ENCODE results near the gene DSCAM. TPM values are rescaled to one million over a fixed set of nuclear protein-coding genes. Genes with fewer than 3 reads are reported as not detected.

The DSCAM gene
- total and polyA plus RNA-seq, 2 experiments from 2014 or later: 0.07 TPM; not detected in 1

GRCh38 chr21:40454057-40454456 is 392.9 kb downstream of the DSCAM start:
- H3K27ac Mint-ChIP-seq: no peak overlapping the region

More at GRCh38 chr21:40454057-40454456, 392.9 kb downstream of the DSCAM start:
- H3K27me3 Mint-ChIP-seq (ENCODE audit: insufficient read depth, low read depth, poor library complexity): no peaks in the 10 kb centered on the region
- Histone ChIP-seq H3K9me2 (ENCODE audit: insufficient read depth) (no peaks in the 10 kb centered on the region), H3K79me2 (replicated peaks; ENCODE audit: insufficient read depth) (no peaks in the 10 kb centered on the region), H3F3A (replicated peaks; ENCODE audit: low read depth) (no peaks in the 10 kb centered on the region), H3K36me3 (ENCODE audit: insufficient read depth) (no peaks in the 10 kb centered on the region), H3K27ac (ENCODE audit: low read depth) (no peak overlapping the region), H3K4me2 (no peak overlapping the region), H3K4me3 (no peak overlapping the region), H4K20me1 (replicated peaks; ENCODE audit: insufficient read depth) (no peaks in the 10 kb centered on the region), H3K27me3 (ENCODE audit: insufficient read depth) (no peaks in the 10 kb centered on the region), H2AFZ (no peak overlapping the region), H3K4me1 (ENCODE audit: insufficient read depth) (no peaks in the 10 kb centered on the region)
- no peaks in the 10 kb centered on the region for H3K36me3 Mint-ChIP-seq (ENCODE audit: low read depth)
- H3K4me3 Mint-ChIP-seq: no peak overlapping the region
- no peaks in the 10 kb centered on the region for H3K4me1 Mint-ChIP-seq
- ATAC-seq (no peak), DNase-seq (ENCODE audit: low spot score) (no peak)
- H3K9me3 Mint-ChIP-seq: peaks cover 79% of the 10 kb centered on the region
- TF ChIP-seq STAT1 (IDR thresholded peaks at IDR 0.05; ENCODE audit: unreplicated experiment): no peak
- TF ChIP-seq ETS1 (IDR thresholded peaks at IDR 0.05): no peak
- no peak for TF ChIP-seq CREB1 (CRISPR knock-in tag; IDR thresholded peaks at IDR 0.05; ENCODE audit: low read depth)
- no peak for TF ChIP-seq ZNF462 (CRISPR knock-in tag; IDR thresholded peaks at IDR 0.05)
- no peak for TF ChIP-seq NANOG (IDR thresholded peaks at IDR 0.05; ENCODE audit: borderline replicate concordance)
- TF ChIP-seq CTCF (conservative IDR thresholded peaks at IDR 0.05; ENCODE audit: low read depth in 2 of 2): no peak
- no peak for TF ChIP-seq ZNF114 (CRISPR knock-in tag; IDR thresholded peaks at IDR 0.05)
- no peak for TF ChIP-seq EZH2 (IDR thresholded peaks at IDR 0.05; ENCODE audit: low read depth, unreplicated experiment)
- no peak for TF ChIP-seq REST (IDR thresholded peaks at IDR 0.05; ENCODE audit: unreplicated experiment)
- no peak for TF ChIP-seq ZNF331 (CRISPR knock-in tag; IDR thresholded peaks at IDR 0.05; ENCODE audit: low read depth)
- no peak for TF ChIP-seq EZH2phosphoT487 (IDR thresholded peaks at IDR 0.05; ENCODE audit: unreplicated experiment)
- TF ChIP-seq POLR2AphosphoS5 (IDR thresholded peaks at IDR 0.05; ENCODE audit: low read depth): no peak
- TF ChIP-seq JUNB (IDR thresholded peaks at IDR 0.05; ENCODE audit: unreplicated experiment): no peak

All from GM23338 (cell line).